COLO668 (cell line): Measurements from ENCODE around the gene TLR8.

Experiments
- DNase-seq: peaks from one replicate; lab custom pipeline; 2025; ENCODE audit not compliant: unreplicated experiment; lab: John Stamatoyannopoulos, UW

The TLR8 gene

GRCh38 chrX:12965131-12965940 lies 58.9 kb downstream of the TLR8 start:
- no peak for DNase-seq

GRCh38 chrX:12966151-12966550 lies 59.7 kb downstream of the TLR8 start:
- no peak for DNase-seq

GRCh38 chrX:12967711-12968465 lies 61.5 kb downstream of the TLR8 start:
- DNase-seq, result no peak

GRCh38 chrX:12970691-12971202 lies 64.3 kb downstream of the TLR8 start:
- no peak for DNase-seq

- DNase-seq, result no peak
Observed at GRCh38 chrX:12971282-12972003, 65.0 kb downstream of the TLR8 start.

GRCh38 chrX:12972243-12972642 lies 65.8 kb downstream of the TLR8 start:
- no peak for DNase-seq
